Measurements from ENCODE around the gene KCNQ1.
A peak's percentile ranks its signal among the peaks of the same experiment; 100 is the strongest.

Gene KCNQ1

GRCh38 chr11:2466069-2466801 lies 21.4 kb downstream of the KCNQ1 start:
- Histone ChIP-seq H2AFZ (ENCODE audit: low read length) (no peak overlapping the region), H3K9me3 (ENCODE audit: insufficient read depth, low read depth, low read length) (no peaks in the 10 kb centered on the region), H3K9me2 (replicated peaks; ENCODE audit: low read depth, low read length) (no peaks in the 10 kb centered on the region), H3K36me3 (ENCODE audit: insufficient read depth, low read length) (no peaks in the 10 kb centered on the region), H3K4me3 (ENCODE audit: low read length, poor library complexity, severe bottlenecking) (no peak overlapping the region), H3K27me3 (ENCODE audit: insufficient read depth, low read length, poor library complexity, severe bottlenecking) (no peaks in the 10 kb centered on the region), H3K4me2 (ENCODE audit: low read depth, low read length, poor library complexity, severe bottlenecking) (peak overlapping the region; percentile 48), H3K9ac (ENCODE audit: low read depth, low read length, poor library complexity, severe bottlenecking) (no peak overlapping the region), H4K20me1 (ENCODE audit: insufficient read depth, low read length, poor library complexity, severe bottlenecking) (peaks cover 3% of the 10 kb centered on the region), H3K4me1 (ENCODE audit: insufficient read depth, low read length, poor library complexity, severe bottlenecking) (peaks cover 15% of the 10 kb centered on the region), H3K79me2 (ENCODE audit: insufficient read depth, low read length) (no peaks in the 10 kb centered on the region), H3F3A (ENCODE audit: low read depth) (no peaks in the 10 kb centered on the region)
- TF ChIP-seq EZH2phosphoT487 (IDR thresholded peaks at IDR 0.05; ENCODE audit: borderline replicate concordance) (no peak), CTCF (conservative IDR thresholded peaks at IDR 0.05; ENCODE audit: low read length) (no peak)

- H3K9ac ChIP-seq (ENCODE audit: low read depth, low read length, poor library complexity, severe bottlenecking) = no peak overlapping the region
- no peaks in the 10 kb centered on the region for H3K36me3 ChIP-seq (ENCODE audit: insufficient read depth, low read length)
- H3K4me2 ChIP-seq (ENCODE audit: low read depth, low read length, poor library complexity, severe bottlenecking) = peak overlapping the region; percentile 48
- no peaks in the 10 kb centered on the region for H3K27me3 ChIP-seq (ENCODE audit: insufficient read depth, low read length, poor library complexity, severe bottlenecking)
- H3F3A ChIP-seq (ENCODE audit: low read depth) = no peaks in the 10 kb centered on the region
- H3K4me3 ChIP-seq (ENCODE audit: low read length, poor library complexity, severe bottlenecking) = peak overlapping the region; percentile 25
- H3K4me1 ChIP-seq (ENCODE audit: insufficient read depth, low read length, poor library complexity, severe bottlenecking) = peaks cover 15% of the 10 kb centered on the region
- no peaks in the 10 kb centered on the region for H3K9me3 ChIP-seq (ENCODE audit: insufficient read depth, low read depth, low read length)
- TF ChIP-seq CTCF (conservative IDR thresholded peaks at IDR 0.05; ENCODE audit: low read length) (no peak), EZH2phosphoT487 (IDR thresholded peaks at IDR 0.05; ENCODE audit: borderline replicate concordance) (no peak)
- no peaks in the 10 kb centered on the region for H3K9me2 ChIP-seq (replicated peaks; ENCODE audit: low read depth, low read length)
- no peak overlapping the region for H2AFZ ChIP-seq (ENCODE audit: low read length)
- H4K20me1 ChIP-seq (ENCODE audit: insufficient read depth, low read length, poor library complexity, severe bottlenecking) = peaks cover 3% of the 10 kb centered on the region
- no peaks in the 10 kb centered on the region for H3K79me2 ChIP-seq (ENCODE audit: insufficient read depth, low read length)
Observed at GRCh38 chr11:2466869-2467694, 22.3 kb downstream of the KCNQ1 start.

GRCh38 chr11:2467695-2468055 lies 22.9 kb downstream of the KCNQ1 start:
- Histone ChIP-seq H3K27me3 (ENCODE audit: insufficient read depth, low read length, poor library complexity, severe bottlenecking) (no peaks in the 10 kb centered on the region), H2AFZ (ENCODE audit: low read length) (no peak overlapping the region), H3K9ac (ENCODE audit: low read depth, low read length, poor library complexity, severe bottlenecking) (no peak overlapping the region), H3F3A (ENCODE audit: low read depth) (no peaks in the 10 kb centered on the region), H3K79me2 (ENCODE audit: insufficient read depth, low read length) (no peaks in the 10 kb centered on the region), H3K9me2 (replicated peaks; ENCODE audit: low read depth, low read length) (no peaks in the 10 kb centered on the region), H3K4me3 (ENCODE audit: low read length, poor library complexity, severe bottlenecking) (peak overlapping the region; percentile 25), H3K4me2 (ENCODE audit: low read depth, low read length, poor library complexity, severe bottlenecking) (peak overlapping the region; percentile 48), H3K4me1 (ENCODE audit: insufficient read depth, low read length, poor library complexity, severe bottlenecking) (peaks cover 15% of the 10 kb centered on the region), H3K36me3 (ENCODE audit: insufficient read depth, low read length) (no peaks in the 10 kb centered on the region), H3K9me3 (ENCODE audit: insufficient read depth, low read depth, low read length) (no peaks in the 10 kb centered on the region), H4K20me1 (ENCODE audit: insufficient read depth, low read length, poor library complexity, severe bottlenecking) (peaks cover 3% of the 10 kb centered on the region)
- TF ChIP-seq EZH2phosphoT487 (IDR thresholded peaks at IDR 0.05; ENCODE audit: borderline replicate concordance) (no peak), CTCF (conservative IDR thresholded peaks at IDR 0.05; ENCODE audit: low read length) (no peak)

All from Loucy (cell line).